Measurements from ENCODE around the gene NPAS3. TPM values are rescaled to one million over a fixed set of nuclear protein-coding genes. Genes with fewer than 3 reads are reported as not detected.
A peak's percentile ranks its signal among the peaks of the same experiment; 100 is the strongest.

The NPAS3 gene
- total and polyA plus RNA-seq, 8 donors = 0.09 to 0.79 (median 0.56) TPM

- Histone ChIP-seq H3K4me3 (no peak overlapping the region), H3K27me3 (no peaks in the 10 kb centered on the region), H3K9me3 (no peaks in the 10 kb centered on the region), H3K27ac (no peak overlapping the region), H3K36me3 (no peaks in the 10 kb centered on the region), H3K4me1 (no peaks in the 10 kb centered on the region)
- DNase-seq (peak in 2 of 4 donors; percentile 40 to 47), ATAC-seq (peak; percentile 25)
- TF ChIP-seq, protein P1, sequence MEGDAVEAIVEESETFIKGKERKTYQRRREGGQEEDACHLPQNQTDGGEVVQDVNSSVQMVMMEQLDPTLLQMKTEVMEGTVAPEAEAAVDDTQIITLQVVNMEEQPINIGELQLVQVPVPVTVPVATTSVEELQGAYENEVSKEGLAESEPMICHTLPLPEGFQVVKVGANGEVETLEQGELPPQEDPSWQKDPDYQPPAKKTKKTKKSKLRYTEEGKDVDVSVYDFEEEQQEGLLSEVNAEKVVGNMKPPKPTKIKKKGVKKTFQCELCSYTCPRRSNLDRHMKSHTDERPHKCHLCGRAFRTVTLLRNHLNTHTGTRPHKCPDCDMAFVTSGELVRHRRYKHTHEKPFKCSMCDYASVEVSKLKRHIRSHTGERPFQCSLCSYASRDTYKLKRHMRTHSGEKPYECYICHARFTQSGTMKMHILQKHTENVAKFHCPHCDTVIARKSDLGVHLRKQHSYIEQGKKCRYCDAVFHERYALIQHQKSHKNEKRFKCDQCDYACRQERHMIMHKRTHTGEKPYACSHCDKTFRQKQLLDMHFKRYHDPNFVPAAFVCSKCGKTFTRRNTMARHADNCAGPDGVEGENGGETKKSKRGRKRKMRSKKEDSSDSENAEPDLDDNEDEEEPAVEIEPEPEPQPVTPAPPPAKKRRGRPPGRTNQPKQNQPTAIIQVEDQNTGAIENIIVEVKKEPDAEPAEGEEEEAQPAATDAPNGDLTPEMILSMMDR (IDR thresholded peaks at IDR 0.05) = no peak
- intact Hi-C loops (cut with DNase I) = no loop called here
These were observed 271.6 kb downstream of the NPAS3 start for GRCh38 chr14:33210311-33210710.

- Histone ChIP-seq H3K27ac (no peak overlapping the region), H3K27me3 (no peaks in the 10 kb centered on the region), H3K4me3 (no peak overlapping the region), H3K36me3 (no peaks in the 10 kb centered on the region), H3K4me1 (no peaks in the 10 kb centered on the region), H3K9me3 (no peaks in the 10 kb centered on the region)
- DNase-seq = no peak
- ATAC-seq = no peak
- TF ChIP-seq, protein P1 (IDR thresholded peaks at IDR 0.05) = no peak
- intact Hi-C loops (cut with DNase I) = no loop called here
These were observed 279.3 kb downstream of the NPAS3 start for GRCh38 chr14:33218026-33218425.

- no peak for ATAC-seq
- H3K4me1 ChIP-seq = no peaks in the 10 kb centered on the region
- DNase-seq = no peak
- intact Hi-C loops (cut with DNase I) = no loop called here
- H3K27me3 ChIP-seq = no peaks in the 10 kb centered on the region
- no peak overlapping the region for H3K4me3 ChIP-seq
- no peaks in the 10 kb centered on the region for H3K36me3 ChIP-seq
- TF ChIP-seq, protein P1 (IDR thresholded peaks at IDR 0.05) = no peak
- H3K27ac ChIP-seq = no peak overlapping the region
- H3K9me3 ChIP-seq = no peaks in the 10 kb centered on the region
These were observed 281.3 kb downstream of the NPAS3 start for GRCh38 chr14:33219957-33220356.

DNA sequence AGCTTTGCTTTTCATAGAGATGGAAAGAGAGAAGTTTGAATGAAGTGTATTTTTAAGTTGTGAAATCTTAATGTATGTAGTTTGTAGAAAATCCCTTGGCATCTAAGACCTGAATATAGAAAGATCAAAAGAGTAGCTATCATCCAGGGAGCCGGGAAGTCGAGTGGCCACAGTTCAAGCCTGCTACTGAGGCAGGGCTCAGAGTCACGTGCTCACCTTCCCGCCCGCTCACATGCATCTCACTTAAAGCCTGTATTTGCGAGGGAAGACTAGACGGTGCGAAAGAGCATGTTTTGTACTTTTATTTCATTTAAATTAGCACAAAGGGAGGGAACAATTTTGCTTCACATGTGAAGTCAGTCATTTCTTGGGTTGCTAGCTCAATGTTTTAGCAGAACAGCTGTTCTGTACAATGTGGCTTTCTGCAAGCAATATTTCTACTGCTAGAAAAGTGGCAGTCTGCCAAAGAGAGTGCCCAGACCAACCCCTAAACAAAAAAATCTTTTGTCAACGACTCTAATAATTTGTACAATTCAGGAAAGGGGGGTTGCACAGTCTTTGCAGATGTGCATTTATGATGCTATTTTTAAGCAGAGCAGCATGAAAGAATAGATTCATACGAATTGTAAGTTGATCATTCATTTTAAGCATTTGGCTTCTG, 290.7 kb downstream of the NPAS3 start:
- intact Hi-C loops (cut with DNase I) = no loop called here
- H3K4me1 ChIP-seq = no peaks in the 10 kb centered on the region
- H3K27me3 ChIP-seq = peaks cover 0 to 4% of the 10 kb centered on the region in 2 donors
- no peak overlapping the region for H3K4me3 ChIP-seq
- no peaks in the 10 kb centered on the region for H3K9me3 ChIP-seq
- TF ChIP-seq, protein P1 (IDR thresholded peaks at IDR 0.05) = no peak
- H3K27ac ChIP-seq = no peak overlapping the region
- DNase-seq = peak in 1 of 4 donors; percentile 48
- no peaks in the 10 kb centered on the region for H3K36me3 ChIP-seq
- ATAC-seq = no peak

GRCh38 chr14:33230021-33230420, 291.3 kb downstream of the NPAS3 start:
- DNase-seq = peak in 1 of 4 donors; percentile 11
- Histone ChIP-seq H3K4me3 (no peak overlapping the region), H3K4me1 (no peaks in the 10 kb centered on the region), H3K27me3 (peaks cover 0 to 4% of the 10 kb centered on the region in 2 donors), H3K36me3 (no peaks in the 10 kb centered on the region), H3K27ac (no peak overlapping the region), H3K9me3 (no peaks in the 10 kb centered on the region)
- TF ChIP-seq, protein P1 (IDR thresholded peaks at IDR 0.05) = no peak
- intact Hi-C loops (cut with DNase I) = no loop called here
- no peak for ATAC-seq

All from left lung (tissue), 10 donors.